Activated T-helper 1 cell treated with anti-CD3 and anti-CD28 coated beads, Interleukin-12 subunit alpha, Interleukin-12 subunit beta, Interleukin-2, Interleukin-4 antibody, amounts not matched to agents 30 ng/mL and 10 ng/mL and 1 ng/mL, durations not matched to agents 14 hours and 24 hours and 36 hours (primary cell): ENCODE measurements around the gene CFAP221. TPM values are rescaled to one million over a fixed set of nuclear protein-coding genes. Genes with fewer than 3 reads are reported as not detected.

Source experiments
- DNase-seq: peaks from one replicate; pipeline ENCODE4 v3.0.0; 2021; ENCODE audit warnings: low spot score
- H3K27ac Mint-ChIP-seq: one replicate; pipeline ENCODE4 v1.8.0; 2021; ENCODE audit warnings: mild to moderate bottlenecking, mixed read lengths
- H3K27me3 Mint-ChIP-seq: one replicate; pipeline ENCODE4 v1.8.0; 2022; ENCODE audit warnings: mild to moderate bottlenecking, moderate library complexity, mixed read lengths; ENCODE audit not compliant: insufficient read depth
- H3K36me3 Mint-ChIP-seq: one replicate; pipeline ENCODE4 v1.8.0; 2021; ENCODE audit warnings: low read depth, mixed read lengths
- H3K4me1 Mint-ChIP-seq: one replicate; pipeline ENCODE4 v1.8.0; 2021; ENCODE audit warnings: low read depth, mixed read lengths
- H3K4me3 Mint-ChIP-seq: one replicate; pipeline ENCODE4 v1.8.0; 2021; ENCODE audit warnings: mild to moderate bottlenecking, moderate library complexity, mixed read lengths
- H3K9me3 Mint-ChIP-seq: one replicate; pipeline ENCODE4 v1.8.0; 2021; ENCODE audit warnings: mixed read lengths
- intact Hi-C: fragments of 100-400 bp; cut with micrococcal nuclease; formaldehyde crosslinking; loops from one replicate; pipeline ENCODE4 v1.15.1; 2024
- total RNA-seq: library from RNA; stranded (reverse); gene quantifications from 2 replicates; pipeline ENCODE4 v1.2.3, GENCODE V29; 2022

The CFAP221 gene
- total RNA-seq, 1 donor from 2014 or later, result not detected

DNA sequence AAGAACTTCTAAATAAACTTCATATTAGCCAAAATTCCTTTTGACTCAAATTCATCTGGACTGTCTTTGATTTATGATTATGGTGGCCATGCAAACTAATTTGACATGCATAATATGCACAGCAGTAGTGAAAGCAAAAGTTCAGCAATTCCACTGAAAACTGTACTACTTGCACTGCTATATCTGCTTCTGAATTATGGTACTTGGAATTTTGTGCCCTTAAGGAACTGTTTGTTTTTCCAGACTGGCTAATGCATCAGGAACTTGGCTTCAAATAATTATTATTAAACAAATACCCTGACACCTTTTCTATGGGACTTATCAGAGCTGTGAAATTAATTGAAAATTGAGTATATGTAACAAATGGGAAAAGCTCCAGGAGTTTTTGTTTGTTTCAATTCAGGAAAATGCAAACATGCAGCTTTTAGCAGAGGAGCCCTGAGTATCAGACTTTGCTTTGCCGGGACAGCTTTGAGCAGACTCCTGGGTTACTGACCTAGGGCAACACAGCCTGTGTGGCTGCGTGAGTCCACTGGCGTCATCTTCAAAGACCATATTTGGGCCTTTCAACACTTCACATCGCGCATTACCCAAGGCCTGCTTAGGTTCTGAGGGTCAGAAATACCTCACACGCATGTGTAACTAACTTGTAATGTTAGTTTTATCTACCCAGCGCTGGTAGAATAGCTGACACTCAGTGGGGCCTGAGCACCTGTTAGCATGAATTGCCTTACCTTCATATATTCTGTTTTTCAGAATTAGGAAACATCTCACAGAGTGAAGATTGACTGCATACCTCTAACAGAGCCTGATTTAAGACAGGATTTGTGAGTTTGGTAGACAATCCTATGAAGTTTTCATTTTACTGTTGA is 35.4 kb downstream of the CFAP221 start:
- Mint-ChIP-seq H3K4me3 (no peak overlapping the region), H3K9me3 (no peaks in the 10 kb centered on the region), H3K4me1 (no peaks in the 10 kb centered on the region), H3K27me3 (peaks cover 13% of the 10 kb centered on the region), H3K36me3 (no peaks in the 10 kb centered on the region), H3K27ac (no peak overlapping the region)
- no peak for DNase-seq
- intact Hi-C loops, result no loop called here

DNA sequence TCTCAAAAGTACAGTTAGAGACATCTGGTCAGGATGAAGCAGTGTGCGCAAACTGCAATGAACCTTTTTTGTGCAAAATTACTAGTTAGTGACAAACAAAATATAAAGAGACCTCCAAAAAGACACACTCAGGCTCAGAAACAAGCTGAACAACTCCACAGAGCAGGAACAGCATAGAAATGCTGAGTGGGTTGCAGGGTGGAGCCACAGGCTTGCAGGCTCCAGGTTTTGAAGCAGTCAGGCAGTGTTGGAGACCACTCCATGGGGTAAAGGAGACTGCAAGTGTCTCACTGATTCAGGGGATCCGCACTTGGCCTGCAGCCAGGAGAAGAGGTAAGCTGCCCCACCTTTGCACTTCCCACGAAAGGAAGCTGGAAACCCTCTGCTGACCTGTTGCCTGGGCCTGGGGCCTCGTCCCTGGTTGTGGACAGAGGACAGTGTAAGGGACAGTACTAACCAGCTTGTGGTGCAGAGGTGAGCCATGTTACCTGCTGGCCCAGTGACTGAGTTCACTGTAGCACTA is 36.4 kb downstream of the CFAP221 start:
- Mint-ChIP-seq H3K27me3 (peaks cover 13% of the 10 kb centered on the region), H3K4me1 (no peaks in the 10 kb centered on the region), H3K9me3 (no peaks in the 10 kb centered on the region), H3K4me3 (no peak overlapping the region), H3K27ac (no peak overlapping the region), H3K36me3 (no peaks in the 10 kb centered on the region)
- intact Hi-C loops, result no loop called here
- DNase-seq, result no peak

DNA sequence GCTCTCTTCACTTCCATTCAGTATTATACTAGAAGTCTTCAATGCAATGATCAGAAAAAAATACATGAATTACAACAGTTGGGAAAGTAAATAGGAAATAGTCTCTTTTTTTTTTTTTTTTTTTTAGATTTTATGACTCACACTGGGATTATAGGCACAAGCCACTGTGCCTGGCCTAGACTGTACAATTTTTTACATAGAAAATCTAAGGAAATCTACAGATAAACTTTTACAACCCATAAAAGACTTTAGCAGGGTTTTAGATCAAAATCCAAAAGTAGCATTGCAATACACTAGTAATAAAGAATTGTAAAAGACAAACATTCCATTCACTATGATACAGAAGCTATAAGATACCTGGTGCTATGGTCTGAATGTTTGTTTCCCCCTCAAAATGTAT is 39.0 kb downstream of the CFAP221 start:
- Mint-ChIP-seq H3K4me3 (no peak overlapping the region), H3K36me3 (no peaks in the 10 kb centered on the region), H3K9me3 (no peaks in the 10 kb centered on the region), H3K27ac (no peak overlapping the region), H3K27me3 (peaks cover 3% of the 10 kb centered on the region), H3K4me1 (no peaks in the 10 kb centered on the region)
- intact Hi-C loops, result no loop called here
- no peak for DNase-seq

DNA sequence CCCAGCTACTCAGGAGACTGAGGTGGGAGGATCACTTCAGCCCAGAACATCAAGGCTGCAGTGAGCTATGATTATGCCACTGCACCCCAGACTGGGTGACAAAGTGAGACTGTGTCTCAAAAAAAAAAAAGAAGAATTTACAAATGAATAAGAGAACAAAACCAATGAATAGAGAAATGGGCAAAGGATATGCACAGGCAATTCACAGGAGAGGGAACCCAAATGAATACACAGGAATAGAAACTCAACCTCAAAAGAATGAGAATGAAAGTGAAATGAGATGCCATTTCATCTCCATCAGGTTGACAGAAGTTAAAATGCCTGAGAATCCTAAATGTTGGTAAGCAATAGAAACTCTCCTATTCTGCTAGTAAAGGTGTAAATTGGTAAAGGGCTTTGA is 40.2 kb downstream of the CFAP221 start:
- intact Hi-C loops, result no loop called here
- no peaks in the 10 kb centered on the region for H3K9me3 Mint-ChIP-seq
- H3K27me3 Mint-ChIP-seq, result peaks cover 3% of the 10 kb centered on the region
- no peaks in the 10 kb centered on the region for H3K4me1 Mint-ChIP-seq
- no peaks in the 10 kb centered on the region for H3K36me3 Mint-ChIP-seq
- no peak overlapping the region for H3K4me3 Mint-ChIP-seq
- DNase-seq, result no peak
- H3K27ac Mint-ChIP-seq, result no peak overlapping the region

DNA sequence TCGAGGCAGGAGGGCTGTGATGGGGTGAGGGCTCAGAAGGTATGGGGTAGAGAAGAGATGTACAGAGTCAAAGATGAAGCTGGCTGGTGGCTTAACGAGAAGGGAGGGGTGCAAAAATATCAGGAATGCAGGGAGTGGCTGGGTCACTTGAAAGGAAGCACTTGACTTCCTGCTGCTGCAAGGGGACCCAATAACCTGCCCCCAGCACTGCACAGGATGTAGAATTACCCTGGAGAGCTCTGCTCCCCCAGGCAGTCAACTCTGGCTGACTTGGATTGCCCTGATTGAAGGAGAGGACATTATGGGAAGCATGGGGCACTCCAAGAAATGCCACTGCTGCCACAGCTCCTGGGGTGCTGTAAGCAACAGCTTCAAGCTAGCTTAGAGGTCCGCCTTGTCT is 41.8 kb downstream of the CFAP221 start:
- Mint-ChIP-seq H3K36me3 (no peaks in the 10 kb centered on the region), H3K4me3 (no peak overlapping the region), H3K27me3 (no peaks in the 10 kb centered on the region), H3K9me3 (no peaks in the 10 kb centered on the region), H3K4me1 (no peaks in the 10 kb centered on the region), H3K27ac (no peak overlapping the region)
- no peak for DNase-seq
- intact Hi-C loops, result no loop called here

DNA sequence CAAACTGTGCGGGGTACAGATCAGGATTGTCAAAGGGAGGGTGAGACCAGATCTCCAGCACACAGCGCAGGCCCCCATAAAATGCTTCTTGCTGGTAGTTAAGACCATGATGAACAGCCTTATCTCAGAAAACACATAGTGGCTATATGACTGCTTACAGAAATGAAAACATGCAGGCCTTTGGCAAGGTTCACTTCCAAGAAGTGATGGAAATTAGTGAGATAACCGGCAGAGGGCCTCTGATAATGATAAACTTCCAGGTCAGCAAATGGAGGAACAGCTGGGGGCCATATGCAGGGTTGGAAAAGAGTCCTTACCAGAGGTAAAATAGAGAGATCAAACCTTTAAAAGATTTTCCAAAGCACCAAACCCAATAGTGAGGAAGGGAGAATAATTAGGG is 46.6 kb downstream of the CFAP221 start:
- Mint-ChIP-seq H3K9me3 (no peaks in the 10 kb centered on the region), H3K27ac (no peak overlapping the region), H3K27me3 (no peaks in the 10 kb centered on the region), H3K36me3 (no peaks in the 10 kb centered on the region), H3K4me3 (no peak overlapping the region), H3K4me1 (no peaks in the 10 kb centered on the region)
- intact Hi-C loops, result no loop called here
- DNase-seq, result no peak

DNA sequence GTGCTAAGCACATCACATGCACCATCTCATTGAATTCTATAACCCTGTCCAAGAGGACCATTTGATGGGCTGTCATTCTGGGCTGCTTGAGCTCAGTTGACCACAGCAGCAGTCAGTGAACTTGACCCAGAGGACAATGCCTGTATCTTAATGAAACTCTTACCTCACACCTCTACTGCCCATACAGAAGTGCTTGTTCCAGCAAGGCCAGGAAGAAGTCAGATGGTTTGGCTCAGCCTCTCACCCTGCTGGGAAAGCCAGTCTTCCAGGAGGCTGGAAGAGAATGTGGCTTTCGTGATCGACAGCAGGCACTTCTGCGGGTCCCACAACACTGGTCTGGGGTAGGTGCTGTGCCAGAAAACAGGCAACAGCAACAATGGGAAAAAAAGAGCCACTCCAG is 47.3 kb downstream of the CFAP221 start:
- H3K4me1 Mint-ChIP-seq, result no peaks in the 10 kb centered on the region
- intact Hi-C loops, result no loop called here
- H3K27ac Mint-ChIP-seq, result no peak overlapping the region

DNA sequence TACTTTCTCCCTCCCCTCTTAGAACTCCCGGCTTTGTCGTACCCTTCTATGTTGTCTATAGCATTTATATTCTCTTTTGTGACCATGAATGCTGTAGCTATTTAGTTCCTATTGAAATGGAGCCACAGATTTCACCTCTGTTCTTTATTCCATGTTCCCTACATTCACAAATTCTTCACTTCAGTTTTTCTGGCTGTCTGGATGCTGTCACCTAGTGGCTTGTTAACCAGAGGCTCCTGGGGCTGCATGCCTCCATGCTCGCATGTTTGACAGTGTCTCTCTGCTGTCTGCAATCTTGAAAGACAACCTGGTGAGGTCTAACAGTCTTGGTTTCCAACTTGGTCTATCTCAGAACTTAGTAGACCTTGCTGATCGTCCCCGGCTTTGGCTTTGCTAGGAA is 48.2 kb downstream of the CFAP221 start:
- no peaks in the 10 kb centered on the region for H3K9me3 Mint-ChIP-seq
- DNase-seq, result no peak
- H3K27me3 Mint-ChIP-seq, result no peaks in the 10 kb centered on the region
- H3K27ac Mint-ChIP-seq, result no peak overlapping the region
- H3K4me3 Mint-ChIP-seq, result no peak overlapping the region
- H3K4me1 Mint-ChIP-seq, result no peaks in the 10 kb centered on the region
- H3K36me3 Mint-ChIP-seq, result no peaks in the 10 kb centered on the region
- intact Hi-C loops, result no loop called here

More for the DNA sequence above, 47.3 kb downstream of the CFAP221 start:
- Mint-ChIP-seq H3K36me3 (no peaks in the 10 kb centered on the region), H3K9me3 (no peaks in the 10 kb centered on the region), H3K27me3 (no peaks in the 10 kb centered on the region), H3K4me3 (no peak overlapping the region)
- no peak for DNase-seq

DNA sequence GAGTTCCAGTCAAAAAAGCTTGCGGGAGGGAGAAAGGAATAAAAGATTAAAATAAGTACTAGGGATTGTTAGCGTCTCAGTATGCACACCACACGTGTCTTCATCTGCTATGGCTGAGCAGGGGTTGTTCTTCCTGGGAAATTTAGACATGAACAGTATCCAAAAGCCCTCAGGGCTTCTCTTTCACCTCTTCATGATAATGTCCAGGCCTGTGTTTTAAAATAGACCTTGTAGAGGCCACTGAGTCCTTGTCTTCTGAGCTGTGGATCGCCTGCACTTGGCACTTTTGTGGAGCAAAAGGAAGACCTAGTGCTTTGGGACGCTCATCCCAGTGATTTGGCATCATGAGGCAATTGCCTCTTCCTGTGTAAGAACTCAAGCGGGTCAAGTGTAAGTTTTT is 52.4 kb downstream of the CFAP221 start:
- no peaks in the 10 kb centered on the region for H3K9me3 Mint-ChIP-seq
- DNase-seq, result no peak
- no peaks in the 10 kb centered on the region for H3K36me3 Mint-ChIP-seq
- H3K4me1 Mint-ChIP-seq, result no peaks in the 10 kb centered on the region
- H3K27ac Mint-ChIP-seq, result no peak overlapping the region
- intact Hi-C loops, result no loop called here
- no peaks in the 10 kb centered on the region for H3K27me3 Mint-ChIP-seq
- no peak overlapping the region for H3K4me3 Mint-ChIP-seq

DNA sequence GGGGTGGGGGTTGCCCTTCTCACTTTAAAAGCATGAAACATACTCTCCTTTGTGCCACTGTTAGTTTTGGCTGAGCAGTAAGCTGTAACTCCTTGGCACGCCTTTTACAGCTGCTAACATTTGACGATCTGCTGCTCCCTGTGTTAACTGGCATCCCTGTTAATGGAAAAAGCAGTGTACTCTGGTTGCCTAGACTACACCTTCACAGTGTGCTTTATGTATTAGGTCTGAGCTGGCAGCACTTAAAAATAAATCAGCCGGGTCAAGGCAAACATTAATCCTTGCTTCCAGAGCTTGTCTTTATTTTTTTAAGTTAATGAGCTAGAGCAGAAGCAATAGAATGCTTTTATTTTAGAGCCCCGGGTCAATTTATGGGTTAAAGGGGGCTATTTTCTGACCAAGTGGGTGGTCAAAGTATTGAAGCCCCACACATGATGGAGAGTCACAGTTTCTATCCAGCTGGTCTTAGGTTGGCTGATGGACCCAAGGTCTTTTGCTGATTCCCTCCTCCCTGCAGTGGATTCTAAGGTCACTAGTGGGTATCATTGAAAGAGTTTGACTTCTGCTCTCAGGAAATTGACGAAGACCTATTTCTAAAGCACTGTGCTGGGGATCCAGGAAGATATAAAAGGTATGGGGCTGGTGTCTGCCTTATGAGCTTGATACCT is 54.5 kb downstream of the CFAP221 start:
- intact Hi-C loops, result no loop called here
- H3K4me1 Mint-ChIP-seq, result no peaks in the 10 kb centered on the region
- H3K27me3 Mint-ChIP-seq, result no peaks in the 10 kb centered on the region
- H3K9me3 Mint-ChIP-seq, result no peaks in the 10 kb centered on the region
- H3K4me3 Mint-ChIP-seq, result no peak overlapping the region
- no peak overlapping the region for H3K27ac Mint-ChIP-seq
- DNase-seq, result no peak
- H3K36me3 Mint-ChIP-seq, result no peaks in the 10 kb centered on the region

DNA sequence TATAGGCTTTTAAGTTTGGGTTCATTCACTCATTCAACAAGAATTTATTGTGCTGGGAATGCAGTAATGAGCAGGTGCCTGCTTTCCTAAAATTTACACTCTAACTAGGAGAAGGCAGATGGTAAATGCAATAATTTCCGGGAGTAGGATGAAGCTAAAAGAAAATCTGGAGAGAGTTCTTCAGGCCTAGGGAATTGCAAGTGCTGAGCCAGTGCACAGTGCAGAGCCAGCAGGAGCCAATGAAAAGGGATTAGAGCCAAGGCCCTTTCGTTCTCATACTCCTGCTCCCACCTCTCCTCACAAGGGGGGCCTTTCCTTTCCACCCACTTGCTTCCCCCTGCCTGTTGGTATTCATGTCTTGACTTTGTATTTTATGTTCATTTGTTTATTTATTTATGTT is 55.1 kb downstream of the CFAP221 start:
- H3K36me3 Mint-ChIP-seq, result no peaks in the 10 kb centered on the region
- no peak for DNase-seq
- no peaks in the 10 kb centered on the region for H3K4me1 Mint-ChIP-seq
- no peak overlapping the region for H3K4me3 Mint-ChIP-seq
- H3K27me3 Mint-ChIP-seq, result no peaks in the 10 kb centered on the region
- intact Hi-C loops, result no loop called here
- no peak overlapping the region for H3K27ac Mint-ChIP-seq
- H3K9me3 Mint-ChIP-seq, result no peaks in the 10 kb centered on the region

DNA sequence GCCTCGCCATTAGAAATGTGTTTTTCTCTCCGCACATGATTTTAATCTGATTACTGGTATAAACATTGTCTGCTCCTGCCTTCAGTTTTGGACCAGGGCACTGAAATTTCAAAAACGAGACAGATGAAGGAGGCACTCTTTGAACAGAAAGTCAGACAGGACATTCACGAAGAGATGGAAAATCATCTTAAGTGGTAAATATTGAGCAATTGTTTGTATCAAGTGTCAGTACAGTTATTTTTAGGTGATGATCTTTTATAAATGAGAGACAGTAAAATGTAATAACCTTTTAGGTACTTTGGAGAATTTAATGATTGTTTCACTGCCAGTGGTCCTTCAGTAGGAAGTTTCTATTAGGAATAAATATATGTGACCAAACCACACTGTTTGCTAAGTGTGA is 60.8 kb downstream of the CFAP221 start:
- Mint-ChIP-seq H3K4me1 (no peaks in the 10 kb centered on the region), H3K9me3 (no peaks in the 10 kb centered on the region), H3K27me3 (peaks cover 3% of the 10 kb centered on the region), H3K36me3 (no peaks in the 10 kb centered on the region), H3K4me3 (no peak overlapping the region), H3K27ac (no peak overlapping the region)
- no peak for DNase-seq
- intact Hi-C loops, result no loop called here

DNA sequence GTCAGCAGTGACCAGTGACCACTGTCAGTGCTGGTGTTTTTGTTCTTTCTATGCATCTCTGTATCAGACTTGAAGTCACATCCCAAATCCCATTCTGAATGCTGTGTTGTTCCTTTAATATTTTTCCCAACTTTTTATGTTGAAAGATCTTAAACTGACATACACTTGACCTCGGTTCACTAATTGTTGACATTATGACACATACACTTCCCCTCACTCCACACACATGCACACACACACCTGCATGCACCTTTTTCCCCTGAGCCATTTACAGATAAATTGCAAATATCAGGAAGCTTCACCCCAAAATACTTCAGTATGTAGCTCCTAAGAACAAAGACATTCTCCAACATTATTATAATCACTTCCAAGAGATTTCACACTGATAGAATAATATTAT is 62.4 kb downstream of the CFAP221 start:
- no peak for DNase-seq
- peaks cover 3% of the 10 kb centered on the region for H3K27me3 Mint-ChIP-seq
- no peaks in the 10 kb centered on the region for H3K36me3 Mint-ChIP-seq
- no peak overlapping the region for H3K4me3 Mint-ChIP-seq
- no peak overlapping the region for H3K27ac Mint-ChIP-seq
- no peaks in the 10 kb centered on the region for H3K9me3 Mint-ChIP-seq
- H3K4me1 Mint-ChIP-seq, result no peaks in the 10 kb centered on the region
- intact Hi-C loops, result no loop called here
